Breast epithelium (tissue), 3 donors: ENCODE measurements around the gene HCFC2.

Source experiments
- POLR2A ChIP-seq: fragments of 450-650 bp; IDR thresholded peaks from one replicate; pipeline ENCODE4 v1.6.1; 2016; ENCODE audit warnings: antibody characterized with exemption, mild to moderate bottlenecking, moderate library complexity
- TF ChIP-seq, protein P1 (sequence below), 3 donors: fragments of 450-650 bp; IDR thresholded peaks; one replicate each; pipeline ENCODE4 v1.5.1; 2016 to 2017; ENCODE audit warnings: antibody characterized with exemption in 3 of 3, mild to moderate bottlenecking in 3 of 3, moderate library complexity in 3 of 3

DNA sequence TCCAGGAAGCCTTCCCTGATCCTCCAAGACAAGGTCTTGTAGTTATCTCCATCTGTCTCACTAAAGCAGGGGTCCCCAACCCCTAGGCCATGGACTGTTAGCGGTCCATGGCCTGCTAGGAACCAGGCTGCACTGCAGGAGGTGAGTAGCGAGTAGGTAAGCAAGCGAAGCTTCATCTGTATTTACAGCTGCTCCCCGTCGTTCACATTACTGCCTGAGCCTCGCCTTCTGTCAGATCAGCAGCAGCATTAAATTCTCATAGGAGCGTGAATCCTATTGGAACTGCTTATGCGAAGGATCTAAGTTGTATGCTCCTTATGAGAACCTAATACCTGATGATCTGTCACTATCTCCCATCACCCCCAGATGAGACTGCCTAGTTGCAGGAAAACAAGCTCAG lies 86.1 kb downstream of the HCFC2 start:
- TF ChIP-seq, protein P1, sequence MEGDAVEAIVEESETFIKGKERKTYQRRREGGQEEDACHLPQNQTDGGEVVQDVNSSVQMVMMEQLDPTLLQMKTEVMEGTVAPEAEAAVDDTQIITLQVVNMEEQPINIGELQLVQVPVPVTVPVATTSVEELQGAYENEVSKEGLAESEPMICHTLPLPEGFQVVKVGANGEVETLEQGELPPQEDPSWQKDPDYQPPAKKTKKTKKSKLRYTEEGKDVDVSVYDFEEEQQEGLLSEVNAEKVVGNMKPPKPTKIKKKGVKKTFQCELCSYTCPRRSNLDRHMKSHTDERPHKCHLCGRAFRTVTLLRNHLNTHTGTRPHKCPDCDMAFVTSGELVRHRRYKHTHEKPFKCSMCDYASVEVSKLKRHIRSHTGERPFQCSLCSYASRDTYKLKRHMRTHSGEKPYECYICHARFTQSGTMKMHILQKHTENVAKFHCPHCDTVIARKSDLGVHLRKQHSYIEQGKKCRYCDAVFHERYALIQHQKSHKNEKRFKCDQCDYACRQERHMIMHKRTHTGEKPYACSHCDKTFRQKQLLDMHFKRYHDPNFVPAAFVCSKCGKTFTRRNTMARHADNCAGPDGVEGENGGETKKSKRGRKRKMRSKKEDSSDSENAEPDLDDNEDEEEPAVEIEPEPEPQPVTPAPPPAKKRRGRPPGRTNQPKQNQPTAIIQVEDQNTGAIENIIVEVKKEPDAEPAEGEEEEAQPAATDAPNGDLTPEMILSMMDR (IDR thresholded peaks at IDR 0.05), result no peak
- TF ChIP-seq POLR2A, result no peak
